OCI-LY3 (cell line): Measurements from ENCODE around the gene LTBP1.

ENCODE experiments used
- EZH2phosphoT487 ChIP-seq: fragments of 200-600 bp; shearing (Covaris generic); IDR thresholded peaks from 2 replicates; pipeline ENCODE4 v1.6.1; 2018; ENCODE audit warnings: antibody characterized with exemption, mixed run types, low read depth
- TF ChIP-seq, protein P1 (sequence below): fragments of 200-600, 300-600 bp; sonication (generic); IDR thresholded peaks from 2 replicates; pipeline ENCODE4 v1.5.1; 2014; ENCODE audit warnings: antibody characterized with exemption, low read length, low read depth

DNA sequence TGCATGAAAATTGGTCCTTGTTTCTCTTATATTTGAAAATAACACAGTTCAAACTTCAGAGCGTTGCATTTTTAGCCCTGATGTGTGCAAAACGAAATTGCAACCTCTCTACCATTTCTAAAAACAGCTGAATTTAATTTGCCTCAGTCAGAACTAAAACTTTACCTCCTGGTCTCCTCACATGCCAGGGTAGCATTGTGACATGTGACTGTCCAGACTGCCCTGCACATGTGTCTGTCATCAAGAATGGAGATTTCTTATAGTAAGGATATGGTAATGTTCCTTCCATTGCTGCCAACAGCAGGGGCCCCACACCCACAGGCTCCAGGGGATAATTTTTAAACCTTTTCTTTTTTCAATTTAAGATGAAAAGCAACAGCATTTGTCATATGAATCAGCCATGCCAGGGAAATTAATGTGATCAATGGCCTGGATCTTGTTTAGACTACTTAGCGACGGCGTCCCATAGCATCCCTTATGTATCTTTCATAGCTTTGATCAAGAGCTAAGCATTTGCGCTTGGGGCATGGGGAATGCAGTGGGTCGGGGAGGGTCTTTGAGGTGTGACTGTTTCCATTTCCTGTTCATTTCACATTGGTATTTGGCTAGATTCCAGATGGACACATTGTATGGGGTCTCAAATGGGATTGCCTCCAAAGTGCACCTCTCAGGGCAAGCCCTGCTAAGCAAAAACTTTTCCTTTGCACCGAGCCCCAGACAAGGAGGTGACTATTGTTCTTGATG, 437.3 kb downstream of the LTBP1 start:
- TF ChIP-seq, protein P1, sequence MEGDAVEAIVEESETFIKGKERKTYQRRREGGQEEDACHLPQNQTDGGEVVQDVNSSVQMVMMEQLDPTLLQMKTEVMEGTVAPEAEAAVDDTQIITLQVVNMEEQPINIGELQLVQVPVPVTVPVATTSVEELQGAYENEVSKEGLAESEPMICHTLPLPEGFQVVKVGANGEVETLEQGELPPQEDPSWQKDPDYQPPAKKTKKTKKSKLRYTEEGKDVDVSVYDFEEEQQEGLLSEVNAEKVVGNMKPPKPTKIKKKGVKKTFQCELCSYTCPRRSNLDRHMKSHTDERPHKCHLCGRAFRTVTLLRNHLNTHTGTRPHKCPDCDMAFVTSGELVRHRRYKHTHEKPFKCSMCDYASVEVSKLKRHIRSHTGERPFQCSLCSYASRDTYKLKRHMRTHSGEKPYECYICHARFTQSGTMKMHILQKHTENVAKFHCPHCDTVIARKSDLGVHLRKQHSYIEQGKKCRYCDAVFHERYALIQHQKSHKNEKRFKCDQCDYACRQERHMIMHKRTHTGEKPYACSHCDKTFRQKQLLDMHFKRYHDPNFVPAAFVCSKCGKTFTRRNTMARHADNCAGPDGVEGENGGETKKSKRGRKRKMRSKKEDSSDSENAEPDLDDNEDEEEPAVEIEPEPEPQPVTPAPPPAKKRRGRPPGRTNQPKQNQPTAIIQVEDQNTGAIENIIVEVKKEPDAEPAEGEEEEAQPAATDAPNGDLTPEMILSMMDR, result no peak
- no peak for TF ChIP-seq EZH2phosphoT487
